Activated CD8-positive, alpha-beta memory T cell treated with anti-CD3 and anti-CD28 coated beads, Interleukin-2, amount 50 U/mL, for 1 hour (primary cell): Measurements from ENCODE around the gene RNU4-1.
"Not testable (repeated sequence)": the region's sequence is repeated elsewhere in the genome, so short reads cannot be mapped to it uniquely, and the experiment has no call there.

Experiments used
- DNase-seq: peaks from one replicate; pipeline ENCODE4 v3.0.0-alpha.2; 2020; ENCODE audit errors: extremely low read depth

The RNU4-1 gene

DNA sequence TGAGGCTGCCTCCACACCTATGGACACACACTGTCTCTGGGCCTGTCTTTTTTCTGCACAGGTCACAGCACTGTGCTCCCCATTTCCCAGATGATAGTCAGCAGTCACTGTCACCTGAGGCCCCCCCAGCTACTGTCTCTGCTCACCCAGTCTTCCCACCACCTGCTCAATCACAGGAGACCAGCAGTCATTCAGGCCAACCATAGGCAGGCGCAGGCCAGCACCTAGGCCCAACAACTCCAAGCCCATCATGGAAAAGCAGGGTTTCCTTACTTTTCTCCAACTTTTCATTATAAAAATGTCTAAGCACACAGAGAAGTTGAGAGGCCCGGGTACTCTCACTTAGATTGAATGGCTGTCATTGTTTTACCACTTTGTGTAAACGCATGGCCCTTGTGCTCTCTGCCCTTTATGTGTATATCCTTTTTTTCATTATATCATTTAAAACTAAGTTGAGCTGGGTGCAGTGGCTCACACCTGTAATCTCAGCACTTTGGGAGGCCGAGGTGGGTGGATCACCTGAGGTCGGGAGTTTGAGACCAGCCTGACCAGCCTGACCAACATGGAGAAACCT lies 34.6 kb downstream of the RNU4-1 start:
- no peak for DNase-seq

DNA sequence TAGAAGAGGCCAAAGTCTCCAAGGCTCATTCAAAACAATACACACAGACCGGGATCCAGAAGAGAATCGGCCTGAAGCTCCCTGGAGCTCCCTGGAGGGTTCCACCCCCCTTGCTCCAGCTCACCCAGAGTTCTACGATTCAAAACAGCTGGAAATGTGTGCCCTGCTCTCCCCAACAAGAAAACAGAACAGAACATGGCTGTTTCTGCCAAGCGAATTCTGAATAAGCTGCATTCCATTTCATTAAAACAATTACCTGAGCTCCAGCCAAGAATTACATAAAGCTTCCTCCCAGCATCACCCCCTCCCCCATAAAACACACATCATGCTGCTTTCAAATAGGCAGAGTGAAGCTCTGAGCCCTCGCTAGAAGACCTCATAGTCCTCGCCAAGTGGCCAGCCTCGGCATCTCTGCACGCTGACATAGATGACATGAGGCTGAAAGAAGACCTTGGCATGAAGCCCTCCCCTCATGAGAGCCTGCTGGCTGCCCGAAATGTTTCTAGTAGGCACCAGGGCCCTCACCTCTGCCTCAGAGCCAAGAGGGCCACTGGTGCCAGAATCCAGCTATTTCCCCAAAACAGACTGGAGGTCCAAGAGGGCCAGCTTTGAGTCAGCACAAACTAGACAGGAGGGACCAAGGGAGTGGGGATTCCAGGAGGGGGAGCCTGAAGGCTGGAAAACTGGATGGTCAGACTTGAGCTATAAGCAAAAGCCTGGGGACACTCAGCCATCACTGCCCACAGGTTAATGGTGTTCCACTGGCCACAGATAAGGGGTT lies 35.8 kb downstream of the RNU4-1 start:
- no peak for DNase-seq

DNA sequence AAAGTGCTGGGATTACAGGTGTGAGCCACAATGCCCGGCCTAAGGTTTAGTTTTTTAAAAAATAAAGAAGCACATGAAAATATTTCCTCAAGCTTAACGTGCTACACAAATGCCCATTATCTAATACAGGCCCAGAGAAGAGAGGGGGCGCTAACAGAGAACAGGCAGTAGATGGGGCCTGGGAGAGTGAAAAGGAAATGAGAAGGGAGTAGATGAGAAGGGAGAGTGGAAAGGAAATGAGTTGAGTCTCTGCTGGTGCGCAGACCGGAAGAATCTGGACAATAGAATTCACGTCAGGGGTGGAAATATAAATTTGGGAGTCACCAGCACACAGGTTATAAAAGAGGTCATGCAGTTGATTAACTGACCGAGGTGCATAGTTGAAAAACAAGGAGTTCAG lies 38.2 kb downstream of the RNU4-1 start:
- DNase-seq = no peak

DNA sequence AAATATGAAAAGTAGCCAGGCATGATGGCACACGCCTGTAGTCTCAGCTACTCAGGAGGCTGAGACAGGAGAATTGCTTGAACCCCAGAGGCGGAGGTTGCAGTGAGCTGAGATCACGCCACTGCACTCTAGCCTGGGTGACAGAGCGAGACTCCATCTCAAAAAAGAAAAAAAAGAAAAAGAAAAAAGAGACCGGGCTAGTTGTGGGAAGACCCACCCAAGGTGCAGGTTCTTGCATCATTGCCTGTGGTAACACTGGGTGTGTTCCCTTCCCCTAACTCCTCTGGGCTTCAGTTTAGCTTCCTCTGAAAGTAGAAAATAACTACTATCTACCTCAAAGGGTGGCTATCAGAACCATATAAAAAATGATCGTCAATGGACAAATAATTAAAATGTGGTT lies 39.7 kb downstream of the RNU4-1 start:
- DNase-seq = peak; percentile 32

DNA sequence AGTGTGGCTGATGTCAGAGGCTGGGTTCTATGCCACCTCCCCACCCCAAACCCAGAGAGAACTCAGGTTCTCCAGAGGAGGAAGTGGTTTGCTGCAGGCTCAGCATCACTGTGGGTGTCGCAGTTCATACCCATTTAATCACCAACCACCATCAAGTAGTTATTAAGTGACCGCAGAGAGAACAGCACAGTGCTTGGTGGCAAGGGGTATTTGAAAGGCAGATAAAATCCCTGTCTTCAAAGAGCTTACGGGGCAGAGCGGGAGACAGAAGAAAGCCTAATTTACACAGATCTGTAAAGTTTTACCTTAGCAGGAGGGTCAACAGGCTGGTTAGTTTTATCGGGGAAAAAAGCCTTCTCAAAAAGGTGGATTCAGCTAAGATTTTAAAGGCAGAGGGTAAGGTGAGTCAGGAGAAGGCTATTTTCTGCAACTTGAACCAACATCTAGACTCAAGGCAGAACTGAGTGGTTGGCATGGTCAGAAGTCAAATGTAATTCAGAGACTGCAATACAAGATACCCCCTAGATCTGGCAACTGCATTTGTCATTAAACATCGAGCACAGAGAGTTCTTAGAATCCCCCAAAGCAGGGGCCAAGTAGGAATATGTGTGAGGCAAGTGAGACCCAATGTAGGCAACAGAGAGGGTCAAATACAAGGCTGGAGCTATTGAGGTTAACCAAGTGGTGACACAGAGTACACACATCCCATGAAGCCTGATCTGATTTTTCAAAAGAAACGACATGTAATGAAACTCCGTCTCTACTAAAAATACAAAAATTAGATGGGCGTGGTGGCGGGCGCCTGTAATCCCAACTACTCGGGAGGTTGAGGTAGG lies 40.7 kb downstream of the RNU4-1 start:
- DNase-seq = peak; percentile 76

DNA sequence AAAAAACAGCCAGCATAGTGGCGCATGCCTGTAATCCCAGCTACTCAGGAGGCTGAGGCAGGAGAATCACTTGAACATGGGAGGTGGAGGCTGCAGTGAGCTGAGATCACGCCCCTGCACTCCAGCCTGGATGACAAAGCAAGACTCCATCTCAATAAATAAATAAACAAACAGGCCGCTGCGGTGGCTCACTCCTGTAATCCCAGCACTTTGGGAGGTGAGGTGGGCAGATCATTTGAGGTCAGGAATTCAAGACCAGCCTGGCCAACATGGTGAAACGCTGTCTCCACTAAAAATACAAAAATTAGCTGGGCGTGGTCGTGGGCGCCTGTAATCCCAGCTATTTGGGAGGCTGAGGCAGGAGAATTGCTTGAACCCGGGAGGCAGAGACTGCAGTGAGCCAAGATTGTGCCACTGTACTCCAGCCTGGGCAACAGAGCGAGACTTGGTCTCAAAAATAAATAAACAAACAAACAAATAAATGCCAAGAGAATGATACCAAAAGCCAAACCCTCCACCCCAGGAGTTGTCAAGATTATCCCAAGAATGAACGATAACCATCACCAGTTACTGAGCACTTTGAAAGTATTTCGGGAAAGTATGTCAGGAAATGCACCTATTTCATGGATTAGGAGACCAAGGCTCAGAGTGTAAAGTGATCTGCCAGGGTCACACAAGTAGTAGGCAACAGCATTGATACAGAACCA lies 41.5 kb downstream of the RNU4-1 start:
- DNase-seq = not testable (repeated sequence)

DNA sequence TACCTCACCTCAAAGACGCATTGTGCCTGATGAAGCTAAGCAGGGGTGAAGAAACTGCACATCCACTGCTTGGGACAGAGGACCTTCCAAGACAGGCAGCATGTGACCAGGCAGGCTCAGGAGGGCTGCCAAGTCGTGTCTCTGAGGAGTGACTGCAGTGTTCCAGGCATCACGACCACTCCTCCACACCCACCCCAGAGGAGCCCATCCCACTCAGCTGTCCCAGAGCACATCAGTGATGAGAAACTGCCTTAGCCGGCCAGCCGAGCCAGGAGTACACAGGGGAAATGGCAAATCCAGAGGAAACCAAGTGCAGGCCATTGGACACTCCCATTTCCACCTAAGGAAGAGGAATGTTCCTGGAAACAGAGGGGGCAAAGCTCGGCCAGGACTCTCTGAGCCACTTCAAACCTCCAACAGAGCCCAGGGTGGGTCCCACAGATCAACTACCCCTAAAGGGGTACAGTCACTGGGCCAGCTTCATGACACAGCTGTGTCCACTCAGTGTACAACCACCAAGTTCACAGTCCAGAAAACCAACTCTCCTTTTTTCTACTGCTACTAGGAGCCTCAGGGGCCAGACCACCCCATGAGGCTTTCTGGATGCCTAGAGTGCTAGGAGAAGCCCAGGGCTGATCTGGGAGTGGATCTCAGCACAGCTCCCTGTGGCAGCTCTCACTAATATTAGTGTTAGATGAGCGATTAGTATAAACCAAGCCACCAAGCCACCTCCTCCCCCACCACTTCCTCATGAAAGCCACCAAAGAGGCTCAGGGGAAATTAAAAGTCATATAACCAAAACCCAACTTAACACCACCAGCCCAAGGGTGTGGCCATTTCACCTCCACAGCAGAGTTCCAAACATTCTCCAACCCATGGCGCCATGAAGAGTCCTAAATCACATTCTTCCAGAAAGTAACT lies 42.9 kb downstream of the RNU4-1 start:
- DNase-seq = no peak

DNA sequence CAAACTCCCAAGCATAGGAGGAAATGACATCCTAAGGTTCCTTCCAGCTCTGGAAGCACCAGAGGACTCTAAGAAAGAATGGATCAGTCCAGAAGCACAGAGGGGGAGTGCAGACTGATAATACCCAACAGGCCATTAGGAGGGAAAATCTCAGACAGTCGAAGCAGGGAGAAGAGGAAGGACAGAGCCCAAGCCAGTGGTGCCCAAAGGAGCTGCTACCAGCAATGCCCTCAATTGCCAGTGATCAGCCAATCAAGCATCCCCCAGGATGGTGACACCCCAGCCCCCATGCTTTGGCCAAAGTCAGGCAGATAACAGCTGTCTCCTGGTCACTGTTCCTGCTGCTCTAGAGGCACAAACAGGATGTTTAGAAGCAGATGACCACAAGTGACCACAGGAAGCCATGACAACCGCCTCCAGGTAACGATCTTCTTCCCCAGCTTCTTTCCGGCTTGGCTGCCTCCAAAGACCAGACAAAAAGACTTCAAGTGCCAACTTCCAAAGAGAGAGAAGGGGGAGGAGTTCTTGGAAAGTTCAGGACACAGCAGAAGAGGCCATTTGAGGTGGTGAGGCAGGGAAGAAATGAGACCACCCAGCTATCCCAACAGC lies 43.7 kb downstream of the RNU4-1 start:
- no peak for DNase-seq

DNA sequence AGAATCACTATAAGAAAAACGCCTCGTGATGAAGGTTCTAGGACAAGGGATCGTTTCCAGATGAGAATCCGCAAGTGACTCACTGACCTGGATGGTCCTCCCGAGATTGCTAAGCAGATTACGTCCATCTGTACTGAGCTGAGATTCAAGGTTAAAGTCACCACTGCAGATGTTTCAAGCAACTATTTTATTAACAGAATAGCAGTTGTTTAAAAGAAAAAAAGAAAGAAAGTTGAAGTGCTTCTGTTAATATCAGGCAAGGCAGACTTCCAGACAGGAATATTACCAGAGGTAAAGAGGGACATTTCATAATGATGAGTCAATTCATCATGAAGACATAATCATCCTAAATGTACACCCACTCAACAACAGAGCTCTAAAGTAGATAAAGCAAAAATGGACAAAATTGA lies 45.4 kb downstream of the RNU4-1 start:
- no peak for DNase-seq

DNA sequence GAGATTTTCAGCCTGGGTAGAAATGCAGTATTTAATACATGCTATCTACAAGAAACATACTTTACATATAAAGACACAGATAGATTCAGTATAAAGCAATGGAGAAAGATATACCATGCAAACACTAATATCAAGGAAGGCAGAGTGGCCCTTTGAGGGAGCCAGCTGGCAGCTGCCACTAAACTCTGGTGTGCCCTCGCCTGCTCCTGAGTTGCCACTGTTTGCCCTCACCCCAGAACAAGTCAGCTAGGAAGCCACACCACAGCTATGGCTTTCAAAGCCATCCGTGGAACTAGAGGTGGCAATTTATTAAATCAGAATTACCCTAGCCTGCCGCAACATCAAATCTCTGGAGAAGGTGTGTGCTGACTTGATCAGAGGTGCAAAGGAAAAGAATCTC lies 45.9 kb downstream of the RNU4-1 start:
- no peak for DNase-seq

DNA sequence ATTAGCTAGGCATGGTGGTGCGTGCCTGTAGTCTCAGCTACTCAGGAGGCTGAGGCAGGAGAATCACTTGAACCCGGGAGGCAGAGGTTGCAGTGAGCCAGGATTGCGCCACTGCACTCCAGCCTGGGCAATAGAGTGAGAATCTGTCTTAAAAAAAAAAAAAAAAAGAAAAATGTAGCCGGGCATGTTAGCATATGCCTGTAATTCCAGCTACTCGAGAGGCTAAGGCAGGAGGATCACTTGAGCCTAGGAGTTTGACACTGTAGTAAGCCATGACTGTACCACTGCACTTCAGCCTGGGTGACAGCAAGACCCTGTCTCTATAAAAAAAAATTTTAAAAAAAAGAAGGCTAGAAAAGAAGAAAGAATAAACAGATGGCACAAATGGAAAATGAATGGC lies 46.3 kb downstream of the RNU4-1 start:
- DNase-seq = not testable (repeated sequence)
